Psoas muscle (tissue), 8 donors: ENCODE measurements around the gene CCR5. TPM values are rescaled to one million over a fixed set of nuclear protein-coding genes. Genes with fewer than 3 reads are reported as not detected.

Source experiments
- ATAC-seq, 4 donors: fragments of 200-7000 bp; cut with Tn5 transposase; one replicate each; pipeline ENCODE4 v1.9.1; 2020; ENCODE audit warnings: moderate library complexity in 3 of 4, mild to moderate bottlenecking in 2 of 4
- DNase-seq, 2 donors: peaks; one replicate each; pipeline ENCODE4 v3.0.0-alpha.2; 2020
- H3K27ac ChIP-seq: fragments of 200-600 bp; one replicate; pipeline ENCODE4 v1.8.0; 2022
- H3K27me3 ChIP-seq, 3 donors: fragments of 200-600 bp in 1 of 3; one replicate each; pipeline versions ENCODE4 v1.6.1 to v1.8.0; 2013 to 2022; ENCODE audit warnings: low read length in 2 of 3, mild to moderate bottlenecking in 2 of 3, moderate library complexity in 1 of 3; ENCODE audit not compliant: insufficient read depth in 3 of 3
- H3K36me3 ChIP-seq, 2 donors: fragments of 200-600 bp in 1 of 2; one replicate each; pipeline versions ENCODE4 v1.6.1 to v1.8.0; 2013 to 2022; ENCODE audit warnings: low read depth in 1 of 2, mild to moderate bottlenecking in 1 of 2, moderate library complexity in 1 of 2; ENCODE audit not compliant: insufficient read depth in 1 of 2
- H3K4me1 ChIP-seq: fragments of 200-600 bp; one replicate; pipeline ENCODE4 v1.8.0; 2022
- H3K4me3 ChIP-seq: fragments of 200-600 bp; one replicate; pipeline ENCODE4 v1.8.0; 2022; ENCODE audit warnings: mild to moderate bottlenecking
- H3K9me3 ChIP-seq: fragments of 200-600 bp; one replicate; pipeline ENCODE4 v1.8.0; 2022
- WGBS, 3 donors: extraction: QIAGEN DNeasy Blood & Tissue Kit; methylation state at CpG; one replicate each; pipeline versions ENCODE4 v1.1.6 to v1.1.7; 2013; 5-methylcytosine and 5-hydroxymethylcytosine counted together
- intact Hi-C, 2 donors: fragments of 100-400 bp; cut with DNase I; formaldehyde crosslinking; loops; one replicate each; pipeline versions ENCODE4 v1.11.0 to v1.14.2; 2022
- polyA plus RNA-seq, 3 donors: library from polyadenylated mRNA; stranded (reverse); fragments of 200-250 nt; gene quantifications; one replicate each; pipeline ENCODE4 v1.2.3, GENCODE V29; 2013
- total RNA-seq, 4 donors: library from RNA; stranded (reverse); fragmentation: NEBNext Ultra II Directional in 2 of 4; extraction: Animal tissue kit (Norgen Biotek cat#: 25700) in 2 of 4; gene quantifications; one replicate each; pipeline versions ENCODE4 v1.2.1 to v1.2.4, GENCODE V29; 2021 to 2023
- TF ChIP-seq, protein P1 (sequence below): fragments of 200-600 bp; IDR thresholded peaks from one replicate; pipeline ENCODE4 v1.8.0; 2022; ENCODE audit warnings: antibody characterized with exemption
- donor health status: healthy with polysubstance abuse.
- donor health status: DM: no; HTN: no; CAD: no; lungs with moderate emphysema.
- donor health status: Bipolar disorder and iron deficiency.
- donor health status: healthy.
- donor health status: DM: yes; HTN: yes; CAD: no.
- donor health status: DM: no; HTN: no; CAD: no.
- donor health status: DM: no; HTN: no; CAD: no.
- donor health status: DM: yes; HTN: yes; CAD: no.

CCR5 gene
- total and polyA plus RNA-seq, 7 donors, result 0.08 to 1.1 (median 0.21) TPM

DNA sequence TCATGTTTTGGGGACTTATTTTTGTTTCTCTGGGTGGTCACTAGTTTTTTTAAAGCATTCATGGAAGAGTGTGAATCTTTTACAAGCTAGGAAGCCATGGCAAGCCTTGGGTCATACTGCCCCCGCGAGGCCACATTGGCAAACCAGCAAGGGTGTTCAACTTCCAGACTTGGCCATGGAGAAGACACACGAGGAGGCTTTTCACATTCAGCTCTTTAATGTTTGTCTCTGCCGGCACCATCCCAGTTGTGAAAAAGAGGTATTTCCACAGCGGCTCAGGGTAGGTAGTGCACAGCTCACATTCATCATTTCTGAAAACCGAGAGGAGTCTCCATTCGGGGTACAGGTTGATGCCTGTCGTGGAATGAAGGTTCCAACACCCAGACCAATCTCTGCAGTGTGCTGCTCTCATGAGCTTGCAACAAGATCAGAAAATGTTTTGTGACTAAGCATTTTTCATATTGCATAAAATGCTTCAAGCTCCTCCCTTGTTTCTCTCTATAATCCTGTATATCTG lies 7.7 kb downstream of the CCR5 start:
- Histone ChIP-seq H3K27me3 (no peaks in the 10 kb centered on the region), H3K4me3 (peak overlapping the region; percentile 17), H3K27ac (no peak overlapping the region), H3K36me3 (no peaks in the 10 kb centered on the region), H3K9me3 (no peaks in the 10 kb centered on the region), H3K4me1 (peaks cover 20% of the 10 kb centered on the region)
- intact Hi-C loops, result loop anchor here in 1 of 2 donors (5.0 kb wide), 3 partner anchors 231 to 436 kb away; partner anchors contain the start of gene CXCR6
- WGBS, 3 donors, result 25 to 46% (median 33%) methylated on average over 8 of the region's 8 CpGs
- peak; percentile 69 to 78 for DNase-seq
- TF ChIP-seq, protein P1, sequence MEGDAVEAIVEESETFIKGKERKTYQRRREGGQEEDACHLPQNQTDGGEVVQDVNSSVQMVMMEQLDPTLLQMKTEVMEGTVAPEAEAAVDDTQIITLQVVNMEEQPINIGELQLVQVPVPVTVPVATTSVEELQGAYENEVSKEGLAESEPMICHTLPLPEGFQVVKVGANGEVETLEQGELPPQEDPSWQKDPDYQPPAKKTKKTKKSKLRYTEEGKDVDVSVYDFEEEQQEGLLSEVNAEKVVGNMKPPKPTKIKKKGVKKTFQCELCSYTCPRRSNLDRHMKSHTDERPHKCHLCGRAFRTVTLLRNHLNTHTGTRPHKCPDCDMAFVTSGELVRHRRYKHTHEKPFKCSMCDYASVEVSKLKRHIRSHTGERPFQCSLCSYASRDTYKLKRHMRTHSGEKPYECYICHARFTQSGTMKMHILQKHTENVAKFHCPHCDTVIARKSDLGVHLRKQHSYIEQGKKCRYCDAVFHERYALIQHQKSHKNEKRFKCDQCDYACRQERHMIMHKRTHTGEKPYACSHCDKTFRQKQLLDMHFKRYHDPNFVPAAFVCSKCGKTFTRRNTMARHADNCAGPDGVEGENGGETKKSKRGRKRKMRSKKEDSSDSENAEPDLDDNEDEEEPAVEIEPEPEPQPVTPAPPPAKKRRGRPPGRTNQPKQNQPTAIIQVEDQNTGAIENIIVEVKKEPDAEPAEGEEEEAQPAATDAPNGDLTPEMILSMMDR, result peak; percentile 65
- peak; percentile 59 to 76 (median 66) for ATAC-seq

DNA sequence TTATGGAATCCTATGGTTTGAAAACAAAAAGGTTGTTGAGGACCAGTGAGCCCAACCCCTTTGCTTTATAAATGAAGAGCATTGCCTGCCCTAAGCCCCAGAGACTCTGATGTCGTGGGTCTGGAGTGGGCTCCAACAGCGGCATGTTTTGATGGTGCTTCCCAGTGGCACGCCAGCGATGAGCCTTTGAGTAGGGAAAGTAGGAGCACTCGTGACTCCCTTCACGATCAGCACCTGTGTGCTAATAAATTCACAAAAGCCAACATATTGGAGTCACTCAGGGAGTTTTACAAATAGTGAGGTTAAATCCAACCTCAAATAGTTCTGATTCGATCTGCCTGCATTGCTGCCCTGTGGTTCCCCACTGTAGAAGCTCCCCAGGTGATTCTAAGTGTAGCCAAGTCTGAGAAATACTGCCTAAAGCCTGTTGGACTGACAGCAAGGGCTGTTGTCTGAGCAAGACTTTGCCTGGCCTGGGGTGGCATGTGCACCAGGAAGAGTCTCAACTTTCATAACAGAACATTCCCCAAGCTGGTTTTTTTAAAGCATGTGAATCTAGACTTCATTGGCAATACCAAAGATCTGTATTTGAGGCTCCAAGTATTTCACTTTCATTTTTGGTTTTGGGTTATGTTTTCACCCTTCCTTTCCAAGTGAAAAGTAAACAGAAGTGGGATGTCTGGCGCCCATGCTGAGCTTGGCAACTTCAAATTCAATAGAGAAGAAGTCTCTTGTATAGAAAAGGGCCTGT lies 9.9 kb downstream of the CCR5 start:
- intact Hi-C loops, result no loop called here
- TF ChIP-seq, protein P1, result no peak
- H3K4me3 ChIP-seq, result peak overlapping the region; percentile 38
- ATAC-seq (peak; percentile 88 to 93 (median 90)), DNase-seq (peak in 1 of 2 donors; percentile 56)
- H3K4me1 ChIP-seq, result peaks cover 20% of the 10 kb centered on the region
- WGBS, 3 donors, result 30 to 41% (median 33%) methylated on average over 8 of the region's 8 CpGs
- H3K9me3 ChIP-seq, result no peaks in the 10 kb centered on the region
- H3K27ac ChIP-seq, result peak overlapping the region; percentile 79
- no peaks in the 10 kb centered on the region for H3K27me3 ChIP-seq
- H3K36me3 ChIP-seq, result no peaks in the 10 kb centered on the region

DNA sequence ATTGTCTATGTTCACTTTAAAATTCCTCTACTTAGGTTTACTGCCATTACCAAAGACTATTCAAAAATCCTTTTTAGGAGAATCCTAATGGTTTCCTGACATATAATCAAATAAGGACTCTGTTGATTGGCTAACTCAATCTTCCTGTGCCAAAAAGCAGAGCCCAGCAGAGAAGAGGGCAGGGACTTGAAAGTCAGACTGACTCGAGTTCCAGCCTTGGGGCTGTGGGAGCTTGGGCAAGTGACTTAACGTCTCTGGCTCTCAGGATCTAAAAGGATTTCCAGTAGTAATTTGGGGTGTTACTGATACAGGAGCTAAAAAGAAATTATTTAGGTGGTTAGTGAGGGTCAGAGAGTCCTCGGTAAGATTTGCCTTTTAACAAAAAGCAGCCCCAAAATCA lies 10.9 kb downstream of the CCR5 start:
- no peaks in the 10 kb centered on the region for H3K9me3 ChIP-seq
- H3K4me3 ChIP-seq, result no peak overlapping the region
- no peaks in the 10 kb centered on the region for H3K27me3 ChIP-seq
- ATAC-seq, result no peak
- H3K27ac ChIP-seq, result no peak overlapping the region
- no peak for DNase-seq
- intact Hi-C loops, result no loop called here
- WGBS, 3 donors, result 45 to 66% (median 45%) methylated on average over 3 of the region's 3 CpGs
- H3K36me3 ChIP-seq, result no peaks in the 10 kb centered on the region
- TF ChIP-seq, protein P1, result no peak
- H3K4me1 ChIP-seq, result peaks cover 20% of the 10 kb centered on the region

DNA sequence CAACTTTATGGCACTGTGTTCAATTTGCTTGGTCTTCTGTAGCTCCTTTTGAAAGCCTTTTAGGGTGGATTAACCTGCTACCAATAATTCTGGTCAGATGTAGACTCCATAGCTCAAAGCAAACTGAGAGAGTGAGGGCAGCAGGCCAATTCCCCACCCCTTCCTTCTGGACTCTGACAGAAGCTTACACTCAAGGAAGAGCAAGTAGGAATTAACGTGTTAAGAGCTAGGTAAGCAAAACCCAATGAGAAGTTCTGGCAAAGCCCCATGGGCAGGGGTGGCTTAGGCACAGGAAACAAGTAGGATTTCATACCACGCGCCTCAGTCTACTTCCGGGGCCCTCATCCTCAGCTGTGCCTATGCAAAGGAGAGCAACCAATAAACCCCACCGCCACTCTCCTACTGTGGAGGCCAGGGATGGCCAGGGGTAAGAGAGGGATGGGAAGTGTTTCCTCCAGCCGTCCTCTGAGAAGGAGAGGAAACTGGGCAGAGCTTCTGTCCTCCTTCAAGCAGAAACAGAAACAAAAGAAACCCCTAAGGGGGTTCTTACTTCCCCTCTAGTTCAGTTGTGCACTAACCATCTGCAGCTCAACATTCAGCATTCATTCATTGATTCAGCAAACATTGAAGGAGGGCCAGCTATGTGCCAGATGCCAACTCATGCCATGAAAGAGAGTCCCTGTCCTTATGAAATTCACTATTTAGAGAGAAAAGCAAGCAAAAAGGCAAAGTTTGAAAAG lies 12.6 kb downstream of the CCR5 start:
- 53 to 70% (median 59%) methylated on average over 6 of the region's 6 CpGs for WGBS, 3 donors
- DNase-seq (no peak), ATAC-seq (no peak)
- Histone ChIP-seq H3K27ac (no peak overlapping the region), H3K4me1 (peaks cover 20% of the 10 kb centered on the region), H3K36me3 (no peaks in the 10 kb centered on the region), H3K4me3 (no peak overlapping the region), H3K9me3 (no peaks in the 10 kb centered on the region), H3K27me3 (no peaks in the 10 kb centered on the region)
- intact Hi-C loops, result no loop called here
- TF ChIP-seq, protein P1, result no peak
